OCI-LY7 (cell line): ENCODE results near the gene RPL12. TPM values are rescaled to one million over a fixed set of nuclear protein-coding genes. Genes with fewer than 3 reads are reported as not detected.

Experiments
- BruUV-seq: library from RNA; stranded (reverse); fragments of 400-500 nt; replicated peaks from 2 replicates; lab custom pipeline; 2021; lab: Mats Ljungman, UMichigan
- CTCF ChIA-PET: fragments of 300-600 bp; sonication (Branson Sonifier 250); formaldehyde crosslinking; loops from one replicate; lab custom pipeline; 2022; ENCODE audit warnings: antibody characterized with exemption; ENCODE audit not compliant: unreplicated experiment; lab: Charles Lee
- POLR2A ChIA-PET: fragments of 300-600 bp; sonication (Branson Sonifier 250); formaldehyde crosslinking; loops from one replicate; lab custom pipeline; 2022; ENCODE audit warnings: antibody characterized with exemption; lab: Charles Lee
- DNase-seq: peaks from one replicate; pipeline ENCODE4 v3.0.0-alpha.2; 2015; ENCODE audit warnings: low spot score
- H2AFZ ChIP-seq: fragments of 200-600 bp; sonication (generic), shearing (Covaris generic); 2 replicates; pipeline ENCODE4 v1.6.1; 2014; ENCODE audit warnings: mild to moderate bottlenecking, antibody characterized with exemption, low read length, moderate library complexity
- H3K27ac ChIP-seq: fragments of 200-600 bp; sonication (generic); 2 replicates; pipeline ENCODE4 v1.5.1; 2014; ENCODE audit warnings: mixed run types, low read depth, mild to moderate bottlenecking, moderate library complexity, low read length, inconsistent platforms; ENCODE audit not compliant: poor library complexity, severe bottlenecking
- H3K36me3 ChIP-seq: fragments of 200-600 bp; sonication (generic); 2 replicates; pipeline ENCODE4 v1.6.1; 2014; ENCODE audit warnings: mild to moderate bottlenecking, antibody characterized with exemption, low read length, moderate library complexity, mixed read lengths; ENCODE audit not compliant: insufficient read depth
- H3K4me1 ChIP-seq: fragments of 200-600 bp; sonication (generic); 2 replicates; pipeline ENCODE4 v1.5.1; 2014; ENCODE audit warnings: mild to moderate bottlenecking, low read length; ENCODE audit not compliant: insufficient read depth, poor library complexity, severe bottlenecking
- H3K4me2 ChIP-seq: fragments of 200-600 bp; sonication (generic); 2 replicates; pipeline ENCODE4 v1.6.1; 2014; ENCODE audit warnings: mild to moderate bottlenecking, low read length
- H3K4me3 ChIP-seq: fragments of 200-600 bp; sonication (generic); 2 replicates; pipeline ENCODE4 v1.5.1; 2014; ENCODE audit warnings: mild to moderate bottlenecking, low read depth, low read length; ENCODE audit not compliant: poor library complexity, severe bottlenecking
- H3K79me2 ChIP-seq: fragments of 200-600 bp; sonication (generic); 2 replicates; pipeline ENCODE4 v1.6.1; 2016; ENCODE audit warnings: low read depth, mild to moderate bottlenecking, low read length, moderate library complexity, mixed read lengths; ENCODE audit not compliant: insufficient read depth
- H3K9me2 ChIP-seq: fragments of 200-600 bp; sonication (generic); 2 replicates; pipeline ENCODE4 v1.6.1; 2016; ENCODE audit warnings: mild to moderate bottlenecking, low read length, mixed read lengths; ENCODE audit not compliant: insufficient read depth
- H3K9me3 ChIP-seq: fragments of 200-600 bp; sonication (generic); 2 replicates; pipeline ENCODE4 v1.6.1; 2014; ENCODE audit warnings: mild to moderate bottlenecking, mixed run types, low read length, mixed read lengths
- H4K20me1 ChIP-seq: fragments of 200-600 bp; sonication (generic); 2 replicates; pipeline ENCODE4 v1.6.1; 2014; ENCODE audit warnings: mild to moderate bottlenecking, antibody characterized with exemption, low read length, moderate library complexity, mixed read lengths; ENCODE audit not compliant: insufficient read depth
- EZH2phosphoT487 ChIP-seq: fragments of 200-600 bp; sonication (generic); IDR thresholded peaks from 2 replicates; pipeline ENCODE4 v1.6.1; 2018; ENCODE audit warnings: low read depth, borderline replicate concordance, mild to moderate bottlenecking, mixed run types, antibody characterized with exemption, low read length, moderate library complexity, mixed read lengths
- intact Hi-C: fragments of 100-400 bp; cut with micrococcal nuclease; formaldehyde crosslinking; loops from one replicate; pipeline ENCODE4 v1.10.0; 2022; ENCODE audit not compliant: unreplicated experiment
- total RNA-seq, 2 experiments: library from RNA; depleted of rRNA in 1 of 2; stranded (reverse); fragments of >200 nt in 1 of 2; shearing (Covaris generic) in 1 of 2; gene quantifications; 2 replicates each; pipeline ENCODE4 v1.2.3, GENCODE V29; 2014 to 2022
- TF ChIP-seq, protein P1 (sequence below): fragments of 200-600 bp; sonication (generic); conservative IDR thresholded peaks from 2 replicates; pipeline ENCODE4 v1.5.1; 2014; ENCODE audit warnings: mild to moderate bottlenecking, antibody characterized with exemption, low read length, moderate library complexity, mixed read lengths

The RPL12 gene
- total RNA-seq, 2 experiments from 2014 or later, result 1,622 to 1,868 TPM

DNA sequence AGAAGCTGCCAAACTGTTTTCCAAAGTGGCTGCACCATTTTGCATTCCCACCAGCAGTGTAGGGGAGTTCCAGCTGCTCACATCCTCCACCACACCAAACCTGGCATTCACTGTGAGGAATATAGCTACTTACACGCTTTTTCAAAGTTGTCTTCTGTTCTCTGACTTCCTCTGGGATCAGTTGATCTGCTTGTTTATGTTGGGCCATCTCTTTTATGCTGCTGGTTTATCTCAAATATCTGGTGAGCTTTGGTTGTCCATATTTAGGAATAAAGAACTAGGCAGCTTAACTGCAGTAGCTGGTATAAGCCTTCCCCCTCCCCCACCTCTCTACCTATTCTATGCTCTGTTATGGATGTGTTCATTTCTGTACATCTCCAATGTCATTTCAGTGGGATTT is 35.5 kb downstream of the RPL12 start:
- TF ChIP-seq EZH2phosphoT487, result no peak
- TF ChIP-seq, protein P1, sequence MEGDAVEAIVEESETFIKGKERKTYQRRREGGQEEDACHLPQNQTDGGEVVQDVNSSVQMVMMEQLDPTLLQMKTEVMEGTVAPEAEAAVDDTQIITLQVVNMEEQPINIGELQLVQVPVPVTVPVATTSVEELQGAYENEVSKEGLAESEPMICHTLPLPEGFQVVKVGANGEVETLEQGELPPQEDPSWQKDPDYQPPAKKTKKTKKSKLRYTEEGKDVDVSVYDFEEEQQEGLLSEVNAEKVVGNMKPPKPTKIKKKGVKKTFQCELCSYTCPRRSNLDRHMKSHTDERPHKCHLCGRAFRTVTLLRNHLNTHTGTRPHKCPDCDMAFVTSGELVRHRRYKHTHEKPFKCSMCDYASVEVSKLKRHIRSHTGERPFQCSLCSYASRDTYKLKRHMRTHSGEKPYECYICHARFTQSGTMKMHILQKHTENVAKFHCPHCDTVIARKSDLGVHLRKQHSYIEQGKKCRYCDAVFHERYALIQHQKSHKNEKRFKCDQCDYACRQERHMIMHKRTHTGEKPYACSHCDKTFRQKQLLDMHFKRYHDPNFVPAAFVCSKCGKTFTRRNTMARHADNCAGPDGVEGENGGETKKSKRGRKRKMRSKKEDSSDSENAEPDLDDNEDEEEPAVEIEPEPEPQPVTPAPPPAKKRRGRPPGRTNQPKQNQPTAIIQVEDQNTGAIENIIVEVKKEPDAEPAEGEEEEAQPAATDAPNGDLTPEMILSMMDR, result no peak
- Histone ChIP-seq H3K36me3 (no peaks in the 10 kb centered on the region), H3K27ac (no peak overlapping the region), H3K9me2 (no peaks in the 10 kb centered on the region), H3K4me1 (no peaks in the 10 kb centered on the region), H3K79me2 (no peaks in the 10 kb centered on the region), H3K4me3 (no peak overlapping the region), H3K4me2 (no peak overlapping the region), H4K20me1 (no peaks in the 10 kb centered on the region), H2AFZ (no peak overlapping the region), H3K9me3 (no peaks in the 10 kb centered on the region)
- intact Hi-C loops, result no loop called here
- BruUV-seq, result no TSS peak
- CTCF ChIA-PET, result interaction anchor here (0.9 kb wide), 1 partner anchor 19 kb away, joined by 4 read pairs; the partner anchor contains the start of gene SLC2A8
- POLR2A ChIA-PET, result interaction anchor here (0.7 kb wide), 1 partner anchor 19 kb away, joined by 3 read pairs; the partner anchor contains the start of gene SLC2A8
- no peak for DNase-seq

DNA sequence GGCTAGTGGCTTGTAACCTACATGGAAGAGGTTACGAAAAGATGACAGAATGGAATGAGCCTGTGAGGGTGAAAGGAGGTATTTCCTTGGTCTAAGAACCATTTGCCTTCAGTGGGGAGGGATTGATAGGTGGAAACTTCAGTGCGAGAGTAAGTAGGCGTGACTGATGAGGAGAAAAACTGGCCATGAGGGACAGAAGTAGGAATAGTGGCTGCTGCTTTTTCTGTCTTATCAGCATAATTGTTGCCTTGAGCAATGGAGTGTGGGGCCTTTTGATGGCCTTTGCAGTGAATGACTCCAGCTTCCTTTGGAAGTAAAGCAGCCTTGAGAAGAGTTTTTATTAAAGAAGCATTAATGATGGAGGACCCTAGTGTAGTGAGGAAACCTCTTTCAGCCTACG is 36.1 kb downstream of the RPL12 start:
- BruUV-seq, result no TSS peak
- CTCF ChIA-PET, result interaction anchor here (0.9 kb wide), 1 partner anchor 18 kb away, joined by 4 read pairs; the partner anchor contains the start of gene SLC2A8

GRCh38 chr9:127411122-127411521 is 40.1 kb downstream of the RPL12 start:
- H3K79me2 ChIP-seq, result no peaks in the 10 kb centered on the region
- H3K4me2 ChIP-seq, result no peak overlapping the region
- intact Hi-C loops, result no loop called here
- ChIA-PET CTCF (no interaction called here), POLR2A (no interaction called here)
- no peaks in the 10 kb centered on the region for H3K4me1 ChIP-seq
- H4K20me1 ChIP-seq, result no peaks in the 10 kb centered on the region
- DNase-seq, result no peak
- no TSS peak for BruUV-seq
- H3K27ac ChIP-seq, result no peak overlapping the region
- H3K36me3 ChIP-seq, result no peaks in the 10 kb centered on the region
- H3K4me3 ChIP-seq, result no peak overlapping the region
- no peak for TF ChIP-seq EZH2phosphoT487
- TF ChIP-seq, protein P1, result no peak
- H2AFZ ChIP-seq, result no peak overlapping the region
- H3K9me2 ChIP-seq, result no peaks in the 10 kb centered on the region
- no peaks in the 10 kb centered on the region for H3K9me3 ChIP-seq

More for the DNA sequence above, 36.1 kb downstream of the RPL12 start:
- Histone ChIP-seq H4K20me1 (no peaks in the 10 kb centered on the region), H2AFZ (no peak overlapping the region), H3K9me2 (no peaks in the 10 kb centered on the region), H3K4me3 (no peak overlapping the region), H3K9me3 (no peaks in the 10 kb centered on the region), H3K36me3 (no peaks in the 10 kb centered on the region), H3K4me1 (no peaks in the 10 kb centered on the region), H3K79me2 (no peaks in the 10 kb centered on the region), H3K4me2 (no peak overlapping the region), H3K27ac (no peak overlapping the region)
- DNase-seq, result no peak
- intact Hi-C loops, result no loop called here
- POLR2A ChIA-PET, result interaction anchor here (0.7 kb wide), 1 partner anchor 18 kb away, joined by 3 read pairs; the partner anchor contains the start of gene SLC2A8
- no peak for TF ChIP-seq EZH2phosphoT487
- TF ChIP-seq, protein P1, result no peak
